ENCODE data around the gene ERVK3-1.

GRCh38 chr19:58261968-58262921 is 42.9 kb upstream of the ERVK3-1 start:
- no peak for TF ChIP-seq POLR2A (IDR thresholded peaks at IDR 0.05)
- no peak for TF ChIP-seq CTCF (IDR thresholded peaks at IDR 0.05)
- TF ChIP-seq POLR2AphosphoS5 (IDR thresholded peaks at IDR 0.05): no peak

All from transverse colon (tissue), 4 donors.